GM18907 (cell line): ENCODE data around the gene IL6.
"Not testable (repeated sequence)": the region's sequence is repeated elsewhere in the genome, so short reads cannot be mapped to it uniquely, and the experiment has no call there.

ENCODE experiments used
- ATAC-seq: cut with Tn5 transposase; IDR thresholded peaks from one replicate; pipeline ENCODE4 v1.9.1; 2021; ENCODE audit warnings: mild to moderate bottlenecking, moderate library complexity; ENCODE audit not compliant: unreplicated experiment

IL6 gene

GRCh38 chr7:22703978-22704610 is 22.9 kb upstream of the IL6 start:
- ATAC-seq, result not testable (repeated sequence)

DNA sequence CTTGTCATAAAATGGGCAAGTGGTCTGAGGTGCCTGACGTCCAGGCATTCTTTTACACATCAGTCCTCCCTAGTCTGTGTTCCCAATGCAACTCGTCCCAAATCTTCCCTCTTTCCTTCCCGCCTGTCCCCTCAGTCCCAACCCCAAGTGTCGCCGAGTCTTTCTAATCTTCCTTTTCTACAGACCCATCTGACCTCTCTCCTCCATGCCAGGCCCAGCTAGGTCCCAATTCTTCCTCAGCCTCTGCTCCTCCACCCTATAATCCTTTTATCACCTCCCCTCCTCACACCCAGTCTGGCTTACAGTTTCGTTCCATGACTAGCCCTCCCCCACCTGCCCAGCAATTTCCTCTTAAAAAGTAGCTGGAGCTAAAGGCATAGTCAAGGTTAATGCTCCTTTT is 22.3 kb upstream of the IL6 start:
- ATAC-seq, result not testable (repeated sequence)

- ATAC-seq, result not testable (repeated sequence)
Measured at GRCh38 chr7:22705874-22706273, 21.1 kb upstream of the IL6 start.

- ATAC-seq, result not testable (repeated sequence)
Measured at GRCh38 chr7:22707026-22707691, 19.8 kb upstream of the IL6 start.

- not testable (repeated sequence) for ATAC-seq
Measured at GRCh38 chr7:22708214-22708613, 18.8 kb upstream of the IL6 start.

- not testable (repeated sequence) for ATAC-seq
Measured at GRCh38 chr7:22708677-22709061, 18.3 kb upstream of the IL6 start.

DNA sequence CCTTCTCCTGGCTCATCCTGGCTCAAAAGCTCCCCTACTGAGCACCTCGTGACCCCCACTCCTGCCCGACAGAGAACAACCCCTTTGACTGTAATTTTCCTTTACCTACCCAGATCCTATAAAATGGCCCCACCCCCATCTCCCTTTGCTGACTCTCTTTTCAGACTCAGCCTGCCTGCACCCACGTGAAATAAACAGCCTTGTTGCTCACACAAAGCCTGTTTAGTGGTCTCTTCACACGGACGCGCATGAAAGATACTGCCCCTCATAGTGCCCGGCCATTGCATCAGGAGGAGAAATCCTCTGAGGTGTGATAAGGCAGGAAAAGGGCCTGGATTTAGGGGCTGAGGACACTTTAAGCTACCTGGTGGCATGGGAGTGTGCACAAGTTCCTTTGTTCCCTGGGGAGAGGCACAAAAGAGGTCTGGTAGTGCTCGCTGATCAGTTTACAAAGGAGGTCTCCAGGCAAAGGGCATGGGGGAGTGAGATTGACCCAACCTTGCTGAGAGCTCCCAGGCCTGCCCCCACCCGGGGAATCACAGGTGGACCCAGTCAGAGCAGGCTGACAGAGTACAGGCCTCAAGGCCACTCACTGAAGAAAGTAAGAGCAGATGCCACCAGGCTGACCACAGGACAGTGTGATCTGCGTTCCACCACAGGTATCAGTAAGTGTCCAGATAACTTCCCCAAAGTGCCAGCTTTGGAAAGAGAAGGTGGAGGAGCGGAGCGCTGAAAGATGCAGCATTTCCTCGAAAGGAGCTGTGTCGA is 17.8 kb upstream of the IL6 start:
- ATAC-seq, result not testable (repeated sequence)

DNA sequence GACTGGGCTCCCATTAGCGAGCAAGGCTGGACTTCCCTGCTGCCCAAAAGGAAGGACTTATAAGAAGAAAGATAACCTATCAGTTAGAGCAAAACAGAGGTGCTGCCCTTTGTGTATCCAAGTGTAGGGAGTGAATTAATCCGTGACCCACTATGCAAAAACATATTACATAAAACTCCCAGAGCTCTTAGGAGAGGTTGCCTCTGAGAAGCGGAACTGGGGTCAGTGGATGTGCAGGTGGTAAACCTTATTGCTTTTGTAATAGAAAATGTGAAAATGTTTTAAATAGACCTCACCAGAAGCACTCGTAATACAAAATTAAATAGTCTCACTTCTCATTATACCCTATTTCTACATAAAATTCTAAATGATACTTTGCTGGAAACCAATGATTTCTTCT is 17.1 kb upstream of the IL6 start:
- no peak for ATAC-seq

- ATAC-seq, result peak; percentile 71
Measured at GRCh38 chr7:22712999-22713398, 14.0 kb upstream of the IL6 start.

GRCh38 chr7:22713463-22713862 is 13.5 kb upstream of the IL6 start:
- ATAC-seq, result no peak

DNA sequence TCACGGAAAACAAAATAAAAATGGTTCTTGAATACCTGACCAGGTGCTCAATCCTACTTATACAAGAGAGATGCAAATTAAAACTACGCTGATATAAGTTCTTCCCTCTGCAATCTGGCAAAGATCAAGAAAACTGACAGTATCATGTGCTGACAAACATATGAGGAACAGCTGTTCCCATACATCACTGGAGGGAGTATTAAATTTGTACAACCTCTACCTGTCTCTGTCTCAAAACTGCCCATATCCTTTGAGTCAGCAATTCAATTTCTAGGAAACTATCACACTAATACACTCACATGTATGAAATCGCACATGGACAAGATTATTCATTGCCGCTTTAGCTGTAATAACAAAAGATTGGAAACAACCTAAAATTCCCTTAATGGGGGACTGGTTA is 11.0 kb upstream of the IL6 start:
- no peak for ATAC-seq

DNA sequence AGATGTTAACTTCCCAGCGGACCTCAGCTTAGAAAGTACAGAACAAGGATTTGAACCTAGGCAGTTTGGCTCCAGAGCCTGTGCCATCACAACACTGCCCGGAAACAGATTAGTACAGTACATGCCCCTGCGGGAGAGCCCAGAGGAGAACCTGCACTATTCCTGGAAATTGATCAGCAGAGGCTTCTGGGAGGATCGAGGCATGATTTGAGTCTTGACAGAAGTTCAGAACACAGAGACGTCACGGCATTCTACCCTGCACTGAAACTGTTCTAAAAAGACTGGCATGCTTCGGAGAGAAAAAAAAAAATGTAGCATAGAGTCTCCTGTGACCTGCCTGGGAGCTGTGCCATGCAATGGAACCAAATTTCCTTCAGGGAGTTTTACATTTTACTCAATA is 9.2 kb upstream of the IL6 start:
- no peak for ATAC-seq

DNA sequence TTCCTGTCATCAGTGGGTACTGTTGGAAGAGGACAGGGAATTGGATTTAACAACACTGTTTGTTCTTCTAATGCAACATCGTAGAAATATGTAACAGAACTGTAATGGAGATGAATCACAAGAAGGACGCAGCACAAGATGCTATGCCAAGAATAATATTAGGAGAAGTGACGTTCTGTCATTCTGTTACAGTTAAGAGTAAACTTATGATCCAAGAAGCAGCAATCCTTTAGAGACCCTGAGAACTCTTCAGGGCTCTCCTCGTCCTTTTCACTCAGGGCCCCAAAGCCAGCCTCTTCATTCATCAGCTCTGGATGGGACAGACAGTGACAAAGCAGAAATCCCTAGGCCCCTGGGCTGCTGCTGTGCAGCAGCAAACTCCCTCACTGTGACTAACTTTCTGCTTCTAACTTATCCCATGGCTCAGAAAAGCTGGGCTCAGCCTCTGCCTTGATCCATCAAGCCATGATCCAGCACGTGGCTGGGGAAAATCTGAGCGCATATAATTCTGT is 8.7 kb upstream of the IL6 start:
- ATAC-seq, result no peak

GRCh38 chr7:22718911-22719420 is 8.0 kb upstream of the IL6 start:
- ATAC-seq, result no peak

GRCh38 chr7:22720791-22721786 is 5.9 kb upstream of the IL6 start:
- ATAC-seq, result no peak

GRCh38 chr7:22722536-22723180 is 4.3 kb upstream of the IL6 start:
- no peak for ATAC-seq

GRCh38 chr7:22723181-22723601 is 3.8 kb upstream of the IL6 start:
- ATAC-seq, result no peak

GRCh38 chr7:22723637-22724036 is 3.4 kb upstream of the IL6 start:
- ATAC-seq, result no peak

- no peak for ATAC-seq
Measured at GRCh38 chr7:22724861-22725260, 2.1 kb upstream of the IL6 start.

GRCh38 chr7:22725585-22725984 is 1.4 kb upstream of the IL6 start:
- no peak for ATAC-seq
